Osteoblast (primary cell): ENCODE measurements around the gene KRTAP10-6. TPM values are rescaled to one million over a fixed set of nuclear protein-coding genes. Genes with fewer than 3 reads are reported as not detected.
"Not testable (repeated sequence)": the region's sequence is repeated elsewhere in the genome, so short reads cannot be mapped to it uniquely, and the experiment has no call there.

Experiments used
- DNase-seq: peaks from one replicate; pipeline ENCODE4 v3.0.0; 2011; ENCODE audit warnings: low spot score, mixed read lengths; ENCODE audit not compliant: insufficient read length; ENCODE audit errors: missing footprints
- H2AFZ ChIP-seq: 2 replicates; pipeline ENCODE4 v1.6.0; 2011; ENCODE audit warnings: mild to moderate bottlenecking, low read length
- H3K27ac ChIP-seq: 2 replicates; pipeline ENCODE4 v1.5.1; 2011; ENCODE audit warnings: mild to moderate bottlenecking, low read depth, low read length, moderate library complexity
- H3K27me3 ChIP-seq: 2 replicates; pipeline ENCODE4 v1.6.0; 2012; ENCODE audit warnings: mild to moderate bottlenecking, control low read depth, inconsistent platforms, low read length, moderate library complexity; ENCODE audit not compliant: insufficient read depth
- H3K36me3 ChIP-seq: 2 replicates; pipeline ENCODE4 v1.5.1; 2011; ENCODE audit warnings: mild to moderate bottlenecking, low read length, control low read depth, moderate library complexity; ENCODE audit not compliant: insufficient read depth
- H3K4me1 ChIP-seq: 2 replicates; pipeline ENCODE4 v1.5.1; 2011; ENCODE audit warnings: mild to moderate bottlenecking, low read length, control low read depth, moderate library complexity; ENCODE audit not compliant: insufficient read depth
- H3K4me2 ChIP-seq: 2 replicates; pipeline ENCODE4 v1.6.0; 2011; ENCODE audit warnings: mild to moderate bottlenecking, low read length; ENCODE audit not compliant: insufficient read depth
- H3K4me3 ChIP-seq: fragments of 200-600 bp; sonication (generic); 3 replicates; pipeline ENCODE4 v1.5.1; 2012; ENCODE audit warnings: mild to moderate bottlenecking, low read length, inconsistent platforms; ENCODE audit not compliant: insufficient read depth
- H3K79me2 ChIP-seq: 2 replicates; pipeline ENCODE4 v1.6.0; 2012; ENCODE audit warnings: mild to moderate bottlenecking, low read length, control low read depth, inconsistent platforms; ENCODE audit not compliant: insufficient read depth
- H3K9me3 ChIP-seq: 2 replicates; pipeline ENCODE4 v1.5.1; 2011; ENCODE audit warnings: low read depth, low read length, control low read depth
- H4K20me1 ChIP-seq: 2 replicates; pipeline ENCODE4 v1.6.0; 2012; ENCODE audit warnings: mild to moderate bottlenecking, low read length, control low read depth; ENCODE audit not compliant: insufficient read depth
- CTCF ChIP-seq: IDR thresholded peaks from 2 replicates; pipeline ENCODE4 v1.5.1; 2011; ENCODE audit warnings: mild to moderate bottlenecking, low read depth, low read length, moderate library complexity; ENCODE audit errors: extremely low read depth
- total RNA-seq: library from RNA; depleted of rRNA; stranded (reverse); fragments of >200 nt; gene quantifications from 2 replicates; pipeline ENCODE4 v1.2.3, GENCODE V29; 2012

Gene KRTAP10-6
- total RNA-seq, 1 donor: not detected

GRCh38 chr21:44594406-44594916 is 2.2 kb upstream of the KRTAP10-6 start:
- Histone ChIP-seq H3K9me3 (no peaks in the 10 kb centered on the region), H3K79me2 (no peaks in the 10 kb centered on the region), H3K27me3 (peaks cover 30% of the 10 kb centered on the region), H3K27ac (no peak overlapping the region), H3K4me3 (no peak overlapping the region), H2AFZ (no peak overlapping the region), H3K4me2 (no peak overlapping the region), H3K36me3 (no peaks in the 10 kb centered on the region), H4K20me1 (no peaks in the 10 kb centered on the region), H3K4me1 (no peaks in the 10 kb centered on the region)
- no peak for DNase-seq
- no peak for TF ChIP-seq CTCF

- Histone ChIP-seq H3K4me1 (no peaks in the 10 kb centered on the region), H3K27me3 (peaks cover 30% of the 10 kb centered on the region), H4K20me1 (no peaks in the 10 kb centered on the region), H3K4me3 (no peak overlapping the region), H3K36me3 (no peaks in the 10 kb centered on the region), H3K79me2 (no peaks in the 10 kb centered on the region), H3K4me2 (no peak overlapping the region), H2AFZ (no peak overlapping the region), H3K9me3 (no peaks in the 10 kb centered on the region), H3K27ac (no peak overlapping the region)
- DNase-seq: no peak
- no peak for TF ChIP-seq CTCF
Observed at GRCh38 chr21:44593598-44594405, 1.5 kb upstream of the KRTAP10-6 start.

- H2AFZ ChIP-seq, H3K27ac ChIP-seq, H3K4me1 ChIP-seq, H3K4me2 ChIP-seq, H3K4me3 ChIP-seq, H3K36me3 ChIP-seq, DNase-seq, H3K9me3 ChIP-seq, H4K20me1 ChIP-seq, H3K79me2 ChIP-seq: not testable (repeated sequence)
- H3K27me3 ChIP-seq: peaks cover 30% of the 10 kb centered on the region
Observed at GRCh38 chr21:44591801-44592130, 539 bp downstream of the KRTAP10-6 start.

DNA sequence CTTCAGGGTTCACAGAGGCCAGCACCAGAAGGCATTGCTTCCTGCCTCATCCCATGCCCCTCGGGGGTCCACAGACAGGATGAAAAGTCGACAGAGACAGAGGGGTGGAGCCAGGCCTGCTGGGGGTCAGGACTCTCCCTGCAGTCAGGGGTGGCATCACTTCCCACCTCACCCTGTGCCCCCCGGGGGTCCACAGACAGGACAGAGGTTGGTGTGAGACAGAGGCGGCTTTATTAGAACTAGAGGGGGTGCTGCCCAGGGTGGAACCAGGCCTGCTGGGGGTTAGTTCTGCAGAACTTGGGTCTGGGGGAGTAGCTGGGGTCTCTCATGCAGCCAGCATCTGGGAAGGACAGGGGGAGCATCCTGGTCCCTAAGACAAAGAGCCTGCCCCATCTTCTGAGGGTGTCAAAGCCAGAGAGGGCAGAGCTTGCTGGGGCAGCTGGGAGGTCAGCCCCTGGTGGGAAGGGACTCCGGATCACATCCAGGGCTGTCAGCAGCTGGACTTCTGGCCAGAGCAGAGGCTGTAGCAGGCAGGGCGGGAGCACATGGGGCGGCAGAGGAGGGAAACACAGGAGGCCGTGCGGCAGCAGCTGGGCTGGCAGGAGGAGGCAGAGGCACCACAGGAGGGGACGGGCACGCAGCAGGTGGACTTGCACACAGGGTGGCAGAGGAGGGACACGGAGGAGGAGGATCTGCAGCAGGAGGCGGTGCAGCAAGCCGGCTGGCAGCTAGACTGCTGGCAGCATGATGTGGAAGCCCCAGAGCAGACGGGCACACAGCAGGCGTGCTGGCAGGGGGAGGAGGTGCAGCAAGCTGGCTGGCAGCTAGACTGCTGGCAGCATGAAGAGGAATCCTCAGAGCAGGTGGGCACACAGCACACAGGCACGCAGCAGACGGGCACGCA is 1.2 kb downstream of the KRTAP10-6 start:
- peaks cover 30% of the 10 kb centered on the region for H3K27me3 ChIP-seq
- DNase-seq, H3K4me2 ChIP-seq: not testable (repeated sequence)

More for the DNA sequence above, 1.2 kb downstream of the KRTAP10-6 start:
- not testable (repeated sequence) for H3K9me3 ChIP-seq, H3K4me3 ChIP-seq, H3K79me2 ChIP-seq, H3K27ac ChIP-seq, H4K20me1 ChIP-seq, H3K36me3 ChIP-seq, H3K4me1 ChIP-seq, H2AFZ ChIP-seq
